H1 (cell line): ENCODE data around the gene PCIF1. TPM values are rescaled to one million over a fixed set of nuclear protein-coding genes. Genes with fewer than 3 reads are reported as not detected.

Experiments used
- CTCF ChIA-PET: fragments of 300-600 bp; sonication (Branson Sonifier 250); formaldehyde crosslinking; loops from one replicate; lab custom pipeline; 2021; ENCODE audit not compliant: partially characterized antibody; lab: Charles Lee
- POLR2A ChIA-PET: fragments of 300-600 bp; sonication (Branson Sonifier 250); formaldehyde crosslinking; loops from one replicate; lab custom pipeline; 2021; ENCODE audit warnings: inconsistent platforms; ENCODE audit not compliant: partially characterized antibody; lab: Charles Lee
- DNase-seq, 2 experiments: peaks; one replicate each; pipeline versions ENCODE4 v3.0.0 to v3.0.0-alpha.2; 2010 to 2022; ENCODE audit warnings: low spot score in 2 of 2, low read depth in 1 of 2, mixed read lengths in 1 of 2
- FAIRE-seq: peaks from 2 replicates; lab custom pipeline; 2011; peaks lifted over from hg19 to GRCh38; lab: Jason Lieb, UNC
- H2AFZ ChIP-seq: 2 replicates; pipeline ENCODE4 v1.8.1; 2012; ENCODE audit warnings: low read length, inconsistent platforms
- H2AK5ac ChIP-seq: 2 replicates; pipeline ENCODE4 v1.6.1; 2013; ENCODE audit warnings: low read depth, low read length
- H2BK120ac ChIP-seq: replicated peaks from 2 replicates; pipeline ENCODE3; 2013; ENCODE audit warnings: low read depth, low read length, inconsistent platforms
- H2BK12ac ChIP-seq: 2 replicates; pipeline ENCODE4 v1.6.1; 2013; ENCODE audit warnings: low read depth, low read length
- H2BK15ac ChIP-seq: 2 replicates; pipeline ENCODE4 v1.6.1; 2013; ENCODE audit warnings: low read length
- H2BK20ac ChIP-seq: 2 replicates; pipeline ENCODE4 v1.6.1; 2013; ENCODE audit warnings: low read length
- H2BK5ac ChIP-seq: 2 replicates; pipeline ENCODE4 v1.6.1; 2013; ENCODE audit warnings: low read depth, low read length
- H3K14ac ChIP-seq: 2 replicates; pipeline ENCODE4 v1.6.1; 2013; ENCODE audit warnings: inconsistent platforms; ENCODE audit not compliant: insufficient read length
- H3K18ac ChIP-seq: 2 replicates; pipeline ENCODE4 v1.6.1; 2013; ENCODE audit warnings: low read length; ENCODE audit errors: extremely low read depth
- H3K23ac ChIP-seq: 2 replicates; pipeline ENCODE4 v1.6.1; 2013; ENCODE audit warnings: inconsistent platforms; ENCODE audit not compliant: insufficient read length
- H3K23me2 ChIP-seq: 2 replicates; pipeline ENCODE4 v1.6.1; 2013; ENCODE audit warnings: low read depth, low read length
- H3K27ac ChIP-seq: 2 replicates; pipeline ENCODE4 v1.6.1; 2011; ENCODE audit warnings: low read depth, low read length, inconsistent platforms
- H3K27me3 ChIP-seq, 4 experiments: replicated peaks in 1 of 4; 1 replicate in 1 of 4; 2 replicates in 3 of 4; pipeline versions ENCODE4 v1.6.1 to v1.8.1; 2011 to 2013; ENCODE audit warnings: low read length in 3 of 4, mild to moderate bottlenecking in 3 of 4, inconsistent platforms in 2 of 4, mixed read lengths in 2 of 4, moderate library complexity in 1 of 4; ENCODE audit not compliant: control insufficient read depth in 3 of 4, insufficient read depth in 3 of 4; ENCODE audit errors: extremely low read depth in 1 of 4
- H3K36me3 ChIP-seq, 4 experiments: 2 replicates each; pipeline versions ENCODE4 v1.6.1 to v1.8.1; 2011 to 2013; ENCODE audit warnings: mild to moderate bottlenecking in 4 of 4, low read length in 3 of 4, moderate library complexity in 2 of 4, control low read depth in 1 of 4, inconsistent platforms in 1 of 4; ENCODE audit not compliant: insufficient read depth in 4 of 4, control insufficient read depth in 2 of 4
- H3K4ac ChIP-seq: replicated peaks from 2 replicates; pipeline ENCODE3; 2013; ENCODE audit warnings: low read length, low read depth, mixed read lengths, inconsistent platforms; ENCODE audit not compliant: insufficient read length
- H3K4me1 ChIP-seq, 4 experiments: replicated peaks in 1 of 4; 1 replicate in 1 of 4; 2 replicates in 3 of 4; pipeline versions ENCODE4 v1.6.1 to v1.8.1; 2011 to 2013; ENCODE audit warnings: low read length in 3 of 4, inconsistent platforms in 2 of 4, mixed read lengths in 1 of 4; ENCODE audit not compliant: insufficient read depth in 4 of 4, control insufficient read depth in 3 of 4
- H3K4me2 ChIP-seq, 2 experiments: 2 replicates each; pipeline versions ENCODE4 v1.6.1 to v1.8.1; 2011 to 2013; ENCODE audit warnings: low read depth in 2 of 2, low read length in 2 of 2, control low read depth in 1 of 2, inconsistent platforms in 1 of 2, mild to moderate bottlenecking in 1 of 2; ENCODE audit not compliant: insufficient read depth in 1 of 2
- H3K4me3 ChIP-seq, 4 experiments: fragments of 200-600, 300-600 bp in 1 of 4; sonication (generic), shearing (Covaris generic), sonication (Bioruptor Twin) in 1 of 4; 2 replicates each; pipeline versions ENCODE4 v1.5.1 to v1.8.1; 2011 to 2016; ENCODE audit warnings: low read length in 4 of 4, low read depth in 3 of 4, control low read depth in 2 of 4, inconsistent platforms in 2 of 4, mild to moderate bottlenecking in 2 of 4, mixed read lengths in 1 of 4, moderate library complexity in 1 of 4; ENCODE audit not compliant: insufficient read depth in 2 of 4; ENCODE audit errors: extremely low read depth in 1 of 4
- H3K56ac ChIP-seq: replicated peaks from 2 replicates; pipeline ENCODE3; 2013; ENCODE audit warnings: low read depth, mild to moderate bottlenecking, mixed read lengths, low read length, inconsistent platforms; ENCODE audit not compliant: insufficient read length
- H3K79me1 ChIP-seq: 2 replicates; pipeline ENCODE4 v1.6.1; 2013; ENCODE audit warnings: low read depth, low read length, control low read depth
- H3K79me2 ChIP-seq, 2 experiments: 2 replicates each; pipeline versions ENCODE4 v1.6.1 to v1.8.1; 2012 to 2013; ENCODE audit warnings: low read length in 2 of 2, mild to moderate bottlenecking in 2 of 2, inconsistent platforms in 1 of 2; ENCODE audit not compliant: insufficient read depth in 2 of 2, control insufficient read depth in 1 of 2
- H3K9ac ChIP-seq, 4 experiments: replicated peaks in 1 of 4; 1 replicate in 1 of 4; 2 replicates in 3 of 4; pipeline versions ENCODE4 v1.6.1 to v1.8.1; 2011 to 2013; ENCODE audit warnings: low read depth in 3 of 4, low read length in 3 of 4, control low read depth in 2 of 4, mild to moderate bottlenecking in 2 of 4, moderate library complexity in 2 of 4, inconsistent platforms in 1 of 4; ENCODE audit errors: extremely low read depth in 1 of 4
- H3K9me3 ChIP-seq, 2 experiments: 2 replicates each; pipeline versions ENCODE4 v1.6.1 to v1.8.1; 2012 to 2013; ENCODE audit warnings: mild to moderate bottlenecking in 2 of 2, moderate library complexity in 2 of 2, control low read depth in 1 of 2, inconsistent platforms in 1 of 2, low read depth in 1 of 2, low read length in 1 of 2, mixed read lengths in 1 of 2; ENCODE audit not compliant: insufficient read depth in 2 of 2
- H4K20me1 ChIP-seq, 2 experiments: replicated peaks in 1 of 2; 2 replicates each; pipeline versions ENCODE3 to v1.8.1; 2011 to 2013; ENCODE audit warnings: inconsistent platforms in 2 of 2, low read length in 2 of 2, mild to moderate bottlenecking in 1 of 2; ENCODE audit not compliant: insufficient read depth in 2 of 2, control insufficient read depth in 1 of 2
- H4K5ac ChIP-seq: 2 replicates; pipeline ENCODE4 v1.6.1; 2013; ENCODE audit warnings: low read length, low read depth, mixed read lengths, inconsistent platforms; ENCODE audit not compliant: insufficient read length
- H4K8ac ChIP-seq: 2 replicates; pipeline ENCODE4 v1.8.0; 2013; ENCODE audit warnings: mild to moderate bottlenecking, moderate library complexity, low read length, inconsistent platforms; ENCODE audit not compliant: insufficient read depth; ENCODE audit errors: extremely low read depth
- H4K91ac ChIP-seq: replicated peaks from 2 replicates; pipeline ENCODE3; 2013; ENCODE audit warnings: low read length, mixed read lengths, inconsistent platforms; ENCODE audit not compliant: insufficient read length
- POLR2A ChIP-seq, 2 experiments: IDR thresholded peaks; 1 replicate in 1 of 2; 2 replicates in 1 of 2; pipeline ENCODE4 v1.6.1; 2011; ENCODE audit warnings: low read depth in 2 of 2, low read length in 2 of 2, mild to moderate bottlenecking in 2 of 2; ENCODE audit errors: control extremely low read depth in 1 of 2
- SRF ChIP-seq: IDR thresholded peaks from 2 replicates; pipeline ENCODE4 v1.6.1; 2011; ENCODE audit warnings: mild to moderate bottlenecking, low read depth, low read length, moderate library complexity
- TCF12 ChIP-seq: IDR thresholded peaks from 2 replicates; pipeline ENCODE4 v1.6.1; 2011; ENCODE audit warnings: low read depth, mild to moderate bottlenecking, low read length
- WGBS, 2 experiments: shearing (Covaris generic) in 1 of 2; methylation state at CpG; one replicate each; pipeline versions ENCODE4 v1.1.6 to v1.1.7; 2013 to 2015; ENCODE audit warnings: low lambda C conversion rate in 2 of 2, mixed read lengths in 2 of 2, inconsistent platforms in 1 of 2, low coverage in 1 of 2, missing lambda C conversion rate in 1 of 2; ENCODE audit not compliant: insufficient replicate concordance in 2 of 2, insufficient coverage in 1 of 2, insufficient read length in 1 of 2; ENCODE audit errors: extremely low coverage in 1 of 2, missing lambda C conversion rate in 1 of 2; 5-methylcytosine and 5-hydroxymethylcytosine counted together
- polyA plus RNA-seq, 7 experiments: library from polyadenylated mRNA; depleted of rRNA in 3 of 7; stranded (reverse) in 5 of 7; unstranded in 2 of 7; fragments of >200 nt in 5 of 7; fragments of 200-250 nt in 2 of 7; gene quantifications; 1 replicate in 5 of 7; 2 replicates in 1 of 7; 4 replicates in 1 of 7; pipeline versions ENCODE4 v1.2.1 to v1.2.3, GENCODE V29; 2011 to 2013; ENCODE audit warnings: missing spikeins in 2 of 7, mixed read lengths in 2 of 7
- total RNA-seq: library from RNA; stranded (reverse); fragmentation: NEBNext Ultra II Directional; extraction: Animal tissue kit (Norgen Biotek cat#: 25700); gene quantifications from 2 replicates; pipeline ENCODE4 v1.2.1, GENCODE V29; 2021

Gene PCIF1
- total and polyA plus RNA-seq, 2 of the 8 experiments (the other 6 are each of a cell fraction or from before 2014, with no cell fraction given), result 30.3 to 30.6 TPM

DNA sequence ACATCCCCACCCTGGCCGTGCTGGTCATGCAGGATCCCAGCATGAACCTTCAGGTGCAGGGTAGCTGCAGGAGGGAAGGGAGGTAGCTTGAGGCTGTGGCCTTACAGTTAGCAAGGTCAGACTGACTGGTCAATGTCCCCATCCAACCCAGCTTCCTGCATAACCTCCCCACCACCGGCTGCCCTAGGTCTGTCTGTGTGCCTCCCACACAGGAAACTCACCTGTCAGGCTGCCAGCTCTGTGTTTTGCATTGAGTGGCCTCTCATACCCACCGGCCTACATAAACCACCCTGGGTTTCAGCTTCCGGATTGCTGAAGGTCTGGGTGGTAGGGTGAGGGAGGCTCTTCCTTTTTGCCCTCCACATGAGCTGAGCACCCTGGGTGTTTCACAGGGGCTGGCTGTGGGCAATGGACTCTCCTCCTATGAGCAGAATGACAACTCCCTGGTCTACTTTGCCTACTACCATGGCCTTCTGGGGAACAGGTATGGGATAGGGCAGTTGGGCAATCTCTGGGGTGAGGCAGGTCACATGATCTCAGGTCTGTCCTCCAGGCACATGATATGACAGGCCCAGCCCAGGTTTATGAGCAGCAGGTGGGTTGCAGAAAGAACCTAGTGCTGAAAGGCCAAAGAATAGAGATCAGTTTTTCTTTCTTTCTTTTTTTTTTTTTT is 41.5 kb upstream of the PCIF1 start:
- Histone ChIP-seq H3K4me2 (no peak overlapping the region; a peak in 1 of 4 replicates), H3K9ac (no peak overlapping the region)
- no peak for TF ChIP-seq TCF12
- TF ChIP-seq POLR2A (IDR thresholded peaks at IDR 0.05; ENCODE audit: control extremely low read depth in 1 of 2, low read depth in 2 of 2, low read length in 2 of 2), result peak in 1 of 2 experiments; percentile 53; a peak in 2 of 3 replicates
- no peak for TF ChIP-seq SRF
- TF ChIP-seq, all 59 proteins: peak for 1
- Histone ChIP-seq H3K18ac (no peak overlapping the region), H2BK12ac (no peak overlapping the region), H2AK5ac (no peak overlapping the region), H3K4me1 (peaks cover 0 to 10% (median 6%) of the 10 kb centered on the region in 4 experiments; a peak in 6 of 7 replicates), H3K79me2 (peaks cover 0 to 7% of the 10 kb centered on the region in 2 experiments; a peak in 1 of 4 replicates), H2BK120ac (no peak overlapping the region), H3K27me3 (no peaks in the 10 kb centered on the region), H2BK20ac (no peak overlapping the region), H2BK15ac (no peak overlapping the region), H4K20me1 (peaks cover 0 to 10% of the 10 kb centered on the region in 2 experiments), H3K9me3 (no peaks in the 10 kb centered on the region), H3K4ac (no peak overlapping the region), H3K36me3 (peaks cover 8 to 22% (median 16%) of the 10 kb centered on the region in 4 experiments), H3K23ac (no peak overlapping the region), H3K27ac (no peak overlapping the region), H4K5ac (no peak overlapping the region), H2AFZ (no peak overlapping the region), H4K8ac (no peak overlapping the region), H3K14ac (no peak overlapping the region), H3K23me2 (peaks cover 15% of the 10 kb centered on the region; the same call in 1 of the 2 replicates), H2BK5ac (no peak overlapping the region), H3K4me3 (no peak overlapping the region), H4K91ac (no peak overlapping the region), H3K56ac (no peak overlapping the region), H3K79me1 (peaks cover 3% of the 10 kb centered on the region; the same call in 1 of the 2 replicates)
- ChIA-PET CTCF (interaction anchor here (0.7 to 6.3 kb wide), 11 partner anchors 9 to 77 kb away, joined by 3 to 40 read pairs (median 9); partner anchors contain the start of gene ZSWIM1), POLR2A (interaction anchor here (0.6 to 11.2 kb wide), 14 partner anchors 8 to 101 kb away, joined by 3 to 172 read pairs (median 4); partner anchors contain the start of genes DNTTIP1, PCIF1, PLTP and WFDC3)
- DNase-seq, result no peak
- no peak for FAIRE-seq
- 85% methylated on average over 4 of the region's 4 CpGs; no CpG with 5 or more reads in 1 of the 2 experiments for WGBS, 2 experiments
